NCI-H524 treated with DMSO at 0.1 percent for 48 hours (cell line): ENCODE results near the gene ARHGAP10.

ENCODE experiments used
- DNase-seq: peaks from one replicate; lab custom pipeline; 2025; lab: John Stamatoyannopoulos, UW

The ARHGAP10 gene

GRCh38 chr4:148092316-148093014 is 360.6 kb downstream of the ARHGAP10 start:
- DNase-seq, result no peak

- DNase-seq, result no peak
Observed at GRCh38 chr4:148093065-148093464, 361.2 kb downstream of the ARHGAP10 start.

DNA sequence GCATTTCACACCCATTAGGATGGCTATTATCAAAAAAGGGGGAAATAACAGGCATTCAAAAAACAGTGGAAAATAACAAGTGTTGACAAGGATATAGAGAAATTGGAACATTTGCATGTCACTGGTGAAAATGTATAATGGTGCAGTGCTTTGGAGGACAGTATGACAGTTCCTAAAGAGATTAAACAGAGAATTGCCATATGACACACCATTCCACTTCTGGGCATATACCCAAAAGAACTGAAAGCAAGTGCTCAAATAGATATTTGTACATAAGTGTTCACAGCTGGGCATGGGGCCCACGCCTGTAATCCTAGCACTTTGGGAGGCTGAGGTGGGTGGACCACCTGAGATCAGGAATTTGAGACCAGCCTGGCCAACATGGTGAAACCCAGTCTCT is 362.3 kb downstream of the ARHGAP10 start:
- DNase-seq, result peak; percentile 23

GRCh38 chr4:148095346-148095923 is 363.5 kb downstream of the ARHGAP10 start:
- DNase-seq, result no peak

DNA sequence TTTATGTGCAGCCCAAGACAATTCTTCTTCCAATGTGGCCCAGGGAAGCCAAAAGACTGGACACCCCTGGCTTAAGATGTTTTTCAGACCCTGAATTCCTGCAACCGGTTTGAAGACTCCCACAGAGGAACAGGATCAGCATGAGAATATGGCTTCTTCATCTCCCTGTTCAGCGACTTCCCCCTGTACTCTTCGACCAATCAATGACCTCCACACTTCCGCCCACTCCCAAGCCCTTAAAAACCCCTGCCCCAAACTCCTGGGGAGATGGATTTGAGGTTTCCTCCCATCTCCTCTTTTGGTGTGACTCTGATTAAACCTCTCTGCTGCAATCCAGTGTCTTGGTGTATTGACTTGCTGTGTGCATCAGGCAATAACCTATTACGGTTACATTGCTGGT is 365.9 kb downstream of the ARHGAP10 start:
- DNase-seq, result no peak

DNA sequence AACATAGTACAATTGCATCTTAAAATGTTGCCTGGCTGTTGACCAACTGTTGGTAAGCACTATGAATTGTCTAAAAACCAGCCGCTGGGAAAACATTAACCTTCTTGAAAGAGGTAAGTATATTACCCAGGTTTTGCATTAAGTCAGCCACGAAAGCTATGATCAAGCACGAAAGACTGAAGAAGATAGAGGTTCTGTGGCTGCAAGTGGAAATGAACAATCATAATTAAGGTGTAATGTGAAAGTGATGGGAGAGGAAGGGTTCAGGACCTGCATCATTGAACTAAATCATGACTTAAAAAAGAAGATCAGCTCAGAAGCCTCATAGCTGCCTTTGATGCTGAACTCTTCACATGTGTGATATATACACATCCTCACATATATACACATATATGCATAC is 369.3 kb downstream of the ARHGAP10 start:
- DNase-seq, result no peak

- no peak for DNase-seq
Observed at GRCh38 chr4:148101790-148102189, 369.9 kb downstream of the ARHGAP10 start.

DNA sequence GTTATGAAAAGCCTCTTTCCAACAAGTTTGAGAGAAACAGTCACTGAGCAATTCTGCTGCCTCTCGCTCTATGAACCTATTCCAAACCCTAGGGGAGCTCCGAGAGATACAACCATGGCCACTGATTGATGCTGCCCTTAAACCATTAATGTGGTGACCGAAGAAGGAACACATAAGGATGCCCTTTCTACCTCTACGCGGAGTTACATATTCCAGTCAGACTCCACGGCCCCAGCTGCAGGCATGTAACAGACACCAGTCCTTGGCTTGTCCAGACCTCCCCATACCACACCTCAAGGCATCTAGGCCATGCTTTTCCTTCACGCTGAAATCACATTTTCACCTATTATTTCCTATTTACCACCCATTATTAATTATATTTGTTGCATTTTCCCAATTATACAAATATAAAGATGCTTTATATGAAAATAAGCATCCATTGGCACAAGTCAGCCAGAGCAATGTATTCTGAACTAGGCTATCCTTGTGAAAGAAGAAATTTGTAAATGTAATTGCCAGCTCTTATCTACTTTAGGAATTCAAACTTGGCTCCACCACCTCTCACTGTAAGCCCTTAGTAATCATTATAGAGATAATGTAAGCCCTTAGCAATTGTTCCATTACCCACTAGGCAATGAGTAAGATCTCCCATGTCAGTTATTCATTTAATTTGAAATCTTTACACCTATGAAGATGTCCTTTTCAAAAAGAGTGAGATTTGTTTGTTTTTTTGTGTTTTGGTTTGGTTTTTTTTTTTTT is 371.9 kb downstream of the ARHGAP10 start:
- DNase-seq, result no peak

GRCh38 chr4:148108766-148109165 is 376.9 kb downstream of the ARHGAP10 start:
- DNase-seq, result no peak

GRCh38 chr4:148109216-148109615 is 377.3 kb downstream of the ARHGAP10 start:
- no peak for DNase-seq

DNA sequence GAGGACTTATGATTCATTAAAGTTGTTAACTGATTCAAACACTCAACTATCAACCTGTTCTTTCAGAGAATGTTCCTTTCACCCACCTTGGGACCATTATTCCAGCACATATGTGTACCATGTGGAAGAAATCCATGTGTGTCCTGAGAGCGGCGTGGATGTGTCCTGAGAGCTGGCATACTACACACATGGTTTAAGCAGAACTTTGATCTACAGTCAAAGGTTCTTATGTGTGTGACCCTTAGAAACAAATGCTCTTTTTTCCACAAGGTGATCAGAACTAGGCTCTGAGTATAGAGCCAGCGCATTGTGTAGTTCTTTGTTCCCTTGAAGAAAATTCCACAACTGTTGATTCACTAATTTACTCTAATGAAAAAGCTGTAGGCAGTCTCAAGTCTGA is 378.3 kb downstream of the ARHGAP10 start:
- DNase-seq, result no peak

- no peak for DNase-seq
Observed at GRCh38 chr4:148112231-148112982, 380.5 kb downstream of the ARHGAP10 start.

- DNase-seq, result no peak
Observed at GRCh38 chr4:148114436-148114835, 382.5 kb downstream of the ARHGAP10 start.

DNA sequence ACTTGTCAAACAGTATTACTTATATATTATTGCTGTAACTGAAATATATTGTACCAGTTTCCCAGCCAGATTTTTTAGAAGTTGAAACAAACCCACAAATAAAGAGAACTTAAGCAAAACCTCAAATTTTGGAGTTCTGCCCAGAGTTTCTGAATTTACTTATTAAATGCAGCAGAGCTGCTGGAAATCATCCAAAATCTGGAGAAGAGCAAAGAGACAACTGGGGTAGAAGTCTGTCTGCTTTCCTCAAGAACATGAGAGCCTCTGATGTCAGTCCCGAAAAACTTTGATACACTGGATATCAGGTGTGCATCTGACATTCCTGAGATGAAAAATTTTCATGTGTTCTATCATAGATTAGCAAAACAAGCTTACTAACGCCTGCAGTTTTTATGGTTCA is 384.4 kb downstream of the ARHGAP10 start:
- DNase-seq, result no peak

GRCh38 chr4:148116969-148117368 is 385.1 kb downstream of the ARHGAP10 start:
- no peak for DNase-seq

DNA sequence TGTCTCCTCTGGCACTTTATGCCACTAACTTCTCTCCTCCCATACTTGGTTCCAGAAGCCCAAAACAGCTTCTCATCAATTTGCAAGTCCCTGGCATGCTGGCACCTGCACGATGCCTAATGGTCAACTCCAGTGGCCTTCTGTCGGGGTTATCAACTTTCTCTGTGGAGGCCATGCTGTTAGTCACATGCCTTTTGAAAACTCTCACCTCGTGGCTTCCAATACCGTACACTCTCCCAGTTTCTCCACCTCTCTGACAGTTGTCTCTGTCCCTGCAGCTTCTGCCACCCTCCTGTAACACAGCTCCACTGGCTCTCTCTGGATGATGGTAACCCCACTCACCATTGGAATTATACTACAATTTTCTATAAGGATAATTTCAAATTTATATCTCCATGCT is 386.3 kb downstream of the ARHGAP10 start:
- DNase-seq, result no peak

GRCh38 chr4:148118633-148119032 is 386.7 kb downstream of the ARHGAP10 start:
- DNase-seq, result no peak

DNA sequence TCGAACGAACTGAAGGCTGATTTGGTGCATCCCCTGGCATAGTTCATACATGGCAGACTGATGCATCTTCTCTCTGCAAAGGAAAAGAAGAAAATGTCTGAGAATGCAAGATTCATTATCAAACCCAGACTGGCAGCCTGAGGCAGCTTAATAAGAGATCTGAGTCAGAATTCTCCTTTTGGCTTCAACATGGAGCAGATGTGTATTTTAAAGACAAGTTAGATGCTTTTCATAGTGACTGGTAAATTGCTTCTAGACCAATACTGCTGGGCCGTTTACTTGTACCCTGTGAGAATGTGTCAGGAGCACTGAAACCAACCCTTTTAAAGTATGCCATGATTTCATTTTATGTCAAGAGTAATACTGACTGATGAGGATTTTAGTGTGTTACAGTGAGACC is 388.3 kb downstream of the ARHGAP10 start:
- no peak for DNase-seq
